H1 (cell line): ENCODE data around the gene NKPD1. TPM values are rescaled to one million over a fixed set of nuclear protein-coding genes. Genes with fewer than 3 reads are reported as not detected.

ENCODE experiments used
- CTCF ChIA-PET: fragments of 300-600 bp; sonication (Branson Sonifier 250); formaldehyde crosslinking; loops from one replicate; lab custom pipeline; 2021; ENCODE audit not compliant: partially characterized antibody; lab: Charles Lee
- POLR2A ChIA-PET: fragments of 300-600 bp; sonication (Branson Sonifier 250); formaldehyde crosslinking; loops from one replicate; lab custom pipeline; 2021; ENCODE audit warnings: inconsistent platforms; ENCODE audit not compliant: partially characterized antibody; lab: Charles Lee
- DNase-seq, 2 experiments: peaks; one replicate each; pipeline versions ENCODE4 v3.0.0 to v3.0.0-alpha.2; 2010 to 2022; ENCODE audit warnings: low spot score in 2 of 2, low read depth in 1 of 2, mixed read lengths in 1 of 2
- FAIRE-seq: peaks from 2 replicates; lab custom pipeline; 2011; peaks lifted over from hg19 to GRCh38; lab: Jason Lieb, UNC
- H2AFZ ChIP-seq: 2 replicates; pipeline ENCODE4 v1.8.1; 2012; ENCODE audit warnings: low read length, inconsistent platforms
- H2AK5ac ChIP-seq: 2 replicates; pipeline ENCODE4 v1.6.1; 2013; ENCODE audit warnings: low read depth, low read length
- H2BK120ac ChIP-seq: replicated peaks from 2 replicates; pipeline ENCODE3; 2013; ENCODE audit warnings: low read depth, low read length, inconsistent platforms
- H2BK12ac ChIP-seq: 2 replicates; pipeline ENCODE4 v1.6.1; 2013; ENCODE audit warnings: low read depth, low read length
- H2BK15ac ChIP-seq: 2 replicates; pipeline ENCODE4 v1.6.1; 2013; ENCODE audit warnings: low read length
- H2BK20ac ChIP-seq: 2 replicates; pipeline ENCODE4 v1.6.1; 2013; ENCODE audit warnings: low read length
- H2BK5ac ChIP-seq: 2 replicates; pipeline ENCODE4 v1.6.1; 2013; ENCODE audit warnings: low read depth, low read length
- H3K14ac ChIP-seq: 2 replicates; pipeline ENCODE4 v1.6.1; 2013; ENCODE audit warnings: inconsistent platforms; ENCODE audit not compliant: insufficient read length
- H3K18ac ChIP-seq: 2 replicates; pipeline ENCODE4 v1.6.1; 2013; ENCODE audit warnings: low read length; ENCODE audit errors: extremely low read depth
- H3K23ac ChIP-seq: 2 replicates; pipeline ENCODE4 v1.6.1; 2013; ENCODE audit warnings: inconsistent platforms; ENCODE audit not compliant: insufficient read length
- H3K23me2 ChIP-seq: 2 replicates; pipeline ENCODE4 v1.6.1; 2013; ENCODE audit warnings: low read depth, low read length
- H3K27ac ChIP-seq: 2 replicates; pipeline ENCODE4 v1.6.1; 2011; ENCODE audit warnings: low read depth, low read length, inconsistent platforms
- H3K27me3 ChIP-seq, 4 experiments: replicated peaks in 1 of 4; 1 replicate in 1 of 4; 2 replicates in 3 of 4; pipeline versions ENCODE4 v1.6.1 to v1.8.1; 2011 to 2013; ENCODE audit warnings: low read length in 3 of 4, mild to moderate bottlenecking in 3 of 4, inconsistent platforms in 2 of 4, mixed read lengths in 2 of 4, moderate library complexity in 1 of 4; ENCODE audit not compliant: control insufficient read depth in 3 of 4, insufficient read depth in 3 of 4; ENCODE audit errors: extremely low read depth in 1 of 4
- H3K36me3 ChIP-seq, 4 experiments: 2 replicates each; pipeline versions ENCODE4 v1.6.1 to v1.8.1; 2011 to 2013; ENCODE audit warnings: mild to moderate bottlenecking in 4 of 4, low read length in 3 of 4, moderate library complexity in 2 of 4, control low read depth in 1 of 4, inconsistent platforms in 1 of 4; ENCODE audit not compliant: insufficient read depth in 4 of 4, control insufficient read depth in 2 of 4
- H3K4ac ChIP-seq: replicated peaks from 2 replicates; pipeline ENCODE3; 2013; ENCODE audit warnings: low read length, low read depth, mixed read lengths, inconsistent platforms; ENCODE audit not compliant: insufficient read length
- H3K4me1 ChIP-seq, 4 experiments: replicated peaks in 1 of 4; 1 replicate in 1 of 4; 2 replicates in 3 of 4; pipeline versions ENCODE4 v1.6.1 to v1.8.1; 2011 to 2013; ENCODE audit warnings: low read length in 3 of 4, inconsistent platforms in 2 of 4, mixed read lengths in 1 of 4; ENCODE audit not compliant: insufficient read depth in 4 of 4, control insufficient read depth in 3 of 4
- H3K4me2 ChIP-seq, 2 experiments: 2 replicates each; pipeline versions ENCODE4 v1.6.1 to v1.8.1; 2011 to 2013; ENCODE audit warnings: low read depth in 2 of 2, low read length in 2 of 2, control low read depth in 1 of 2, inconsistent platforms in 1 of 2, mild to moderate bottlenecking in 1 of 2; ENCODE audit not compliant: insufficient read depth in 1 of 2
- H3K4me3 ChIP-seq, 4 experiments: fragments of 200-600, 300-600 bp in 1 of 4; sonication (generic), shearing (Covaris generic), sonication (Bioruptor Twin) in 1 of 4; 2 replicates each; pipeline versions ENCODE4 v1.5.1 to v1.8.1; 2011 to 2016; ENCODE audit warnings: low read length in 4 of 4, low read depth in 3 of 4, control low read depth in 2 of 4, inconsistent platforms in 2 of 4, mild to moderate bottlenecking in 2 of 4, mixed read lengths in 1 of 4, moderate library complexity in 1 of 4; ENCODE audit not compliant: insufficient read depth in 2 of 4; ENCODE audit errors: extremely low read depth in 1 of 4
- H3K56ac ChIP-seq: replicated peaks from 2 replicates; pipeline ENCODE3; 2013; ENCODE audit warnings: low read depth, mild to moderate bottlenecking, mixed read lengths, low read length, inconsistent platforms; ENCODE audit not compliant: insufficient read length
- H3K79me1 ChIP-seq: 2 replicates; pipeline ENCODE4 v1.6.1; 2013; ENCODE audit warnings: low read depth, low read length, control low read depth
- H3K79me2 ChIP-seq, 2 experiments: 2 replicates each; pipeline versions ENCODE4 v1.6.1 to v1.8.1; 2012 to 2013; ENCODE audit warnings: low read length in 2 of 2, mild to moderate bottlenecking in 2 of 2, inconsistent platforms in 1 of 2; ENCODE audit not compliant: insufficient read depth in 2 of 2, control insufficient read depth in 1 of 2
- H3K9ac ChIP-seq, 4 experiments: replicated peaks in 1 of 4; 1 replicate in 1 of 4; 2 replicates in 3 of 4; pipeline versions ENCODE4 v1.6.1 to v1.8.1; 2011 to 2013; ENCODE audit warnings: low read depth in 3 of 4, low read length in 3 of 4, control low read depth in 2 of 4, mild to moderate bottlenecking in 2 of 4, moderate library complexity in 2 of 4, inconsistent platforms in 1 of 4; ENCODE audit errors: extremely low read depth in 1 of 4
- H3K9me3 ChIP-seq, 2 experiments: 2 replicates each; pipeline versions ENCODE4 v1.6.1 to v1.8.1; 2012 to 2013; ENCODE audit warnings: mild to moderate bottlenecking in 2 of 2, moderate library complexity in 2 of 2, control low read depth in 1 of 2, inconsistent platforms in 1 of 2, low read depth in 1 of 2, low read length in 1 of 2, mixed read lengths in 1 of 2; ENCODE audit not compliant: insufficient read depth in 2 of 2
- H4K20me1 ChIP-seq, 2 experiments: replicated peaks in 1 of 2; 2 replicates each; pipeline versions ENCODE3 to v1.8.1; 2011 to 2013; ENCODE audit warnings: inconsistent platforms in 2 of 2, low read length in 2 of 2, mild to moderate bottlenecking in 1 of 2; ENCODE audit not compliant: insufficient read depth in 2 of 2, control insufficient read depth in 1 of 2
- H4K5ac ChIP-seq: 2 replicates; pipeline ENCODE4 v1.6.1; 2013; ENCODE audit warnings: low read length, low read depth, mixed read lengths, inconsistent platforms; ENCODE audit not compliant: insufficient read length
- H4K8ac ChIP-seq: 2 replicates; pipeline ENCODE4 v1.8.0; 2013; ENCODE audit warnings: mild to moderate bottlenecking, moderate library complexity, low read length, inconsistent platforms; ENCODE audit not compliant: insufficient read depth; ENCODE audit errors: extremely low read depth
- H4K91ac ChIP-seq: replicated peaks from 2 replicates; pipeline ENCODE3; 2013; ENCODE audit warnings: low read length, mixed read lengths, inconsistent platforms; ENCODE audit not compliant: insufficient read length
- CREB1 ChIP-seq: IDR thresholded peaks from 2 replicates; pipeline ENCODE4 v1.6.1; 2012; ENCODE audit warnings: inconsistent platforms
- GABPA ChIP-seq: IDR thresholded peaks from 2 replicates; pipeline ENCODE4 v1.6.1; 2011; ENCODE audit warnings: mild to moderate bottlenecking, low read length, moderate library complexity, borderline replicate concordance; ENCODE audit not compliant: insufficient read depth
- JUND ChIP-seq: IDR thresholded peaks from 2 replicates; pipeline ENCODE4 v1.6.1; 2011; ENCODE audit warnings: mild to moderate bottlenecking, improper control_type of control experiment, low read length
- POLR2AphosphoS5 ChIP-seq: IDR thresholded peaks from 2 replicates; pipeline ENCODE4 v1.6.1; 2011; ENCODE audit warnings: low read depth, low read length
- RBBP5 ChIP-seq: IDR thresholded peaks from 2 replicates; pipeline ENCODE4 v1.7.1; 2012; ENCODE audit warnings: low read depth, mild to moderate bottlenecking, inconsistent platforms, low read length, moderate library complexity, borderline replicate concordance
- RNF2 ChIP-seq: fragments of 200-900, 300-1000 bp; sonication (generic); IDR thresholded peaks from 2 replicates; pipeline ENCODE4 v1.7.1; 2016; ENCODE audit warnings: borderline replicate concordance, low read depth, mild to moderate bottlenecking, antibody characterized with exemption, low read length; ENCODE audit not compliant: poor library complexity, severe bottlenecking; ENCODE audit errors: missing control alignments
- SIN3A ChIP-seq, 2 experiments: IDR thresholded peaks in 1 of 2; conservative IDR thresholded peaks in 1 of 2; 2 replicates each; pipeline ENCODE4 v1.6.1; 2011 to 2012; ENCODE audit warnings: low read length in 2 of 2, improper control_type of control experiment in 1 of 2, low read depth in 1 of 2, mild to moderate bottlenecking in 1 of 2
- SP4 ChIP-seq: IDR thresholded peaks from 2 replicates; pipeline ENCODE4 v1.6.1; 2012; ENCODE audit warnings: low read length, inconsistent platforms
- WGBS, 2 experiments: shearing (Covaris generic) in 1 of 2; methylation state at CpG; one replicate each; pipeline versions ENCODE4 v1.1.6 to v1.1.7; 2013 to 2015; ENCODE audit warnings: low lambda C conversion rate in 2 of 2, mixed read lengths in 2 of 2, inconsistent platforms in 1 of 2, low coverage in 1 of 2, missing lambda C conversion rate in 1 of 2; ENCODE audit not compliant: insufficient replicate concordance in 2 of 2, insufficient coverage in 1 of 2, insufficient read length in 1 of 2; ENCODE audit errors: extremely low coverage in 1 of 2, missing lambda C conversion rate in 1 of 2; 5-methylcytosine and 5-hydroxymethylcytosine counted together
- polyA plus RNA-seq, 7 experiments: library from polyadenylated mRNA; depleted of rRNA in 3 of 7; stranded (reverse) in 5 of 7; unstranded in 2 of 7; fragments of >200 nt in 5 of 7; fragments of 200-250 nt in 2 of 7; gene quantifications; 1 replicate in 5 of 7; 2 replicates in 1 of 7; 4 replicates in 1 of 7; pipeline versions ENCODE4 v1.2.1 to v1.2.3, GENCODE V29; 2011 to 2013; ENCODE audit warnings: missing spikeins in 2 of 7, mixed read lengths in 2 of 7
- total RNA-seq: library from RNA; stranded (reverse); fragmentation: NEBNext Ultra II Directional; extraction: Animal tissue kit (Norgen Biotek cat#: 25700); gene quantifications from 2 replicates; pipeline ENCODE4 v1.2.1, GENCODE V29; 2021
- TF ChIP-seq, protein P1 (sequence below): IDR thresholded peaks from 2 replicates; pipeline ENCODE4 v1.6.1; 2012; ENCODE audit warnings: inconsistent platforms

Gene NKPD1
- total and polyA plus RNA-seq, 2 of the 8 experiments (the other 6 are each of a cell fraction or from before 2014, with no cell fraction given) = 0.30 to 0.39 TPM

GRCh38 chr19:45125975-45126493, 34.7 kb downstream of the NKPD1 start:
- peaks cover 25% of the 10 kb centered on the region for H3K79me1 ChIP-seq
- 0 out of 4 replicates have a peak, but pooled peaks of 1 of the 2 experiments have one; percentile 58 for TF ChIP-seq SIN3A (conservative IDR thresholded peaks at IDR 0.05 in 1 of 2, IDR thresholded peaks at IDR 0.05 in 1 of 2; ENCODE audit: low read depth in 1 of 2, low read length in 2 of 2)
- TF ChIP-seq JUND = 0 out of 2 replicates have a peak, but pooled peaks have one; percentile 7
- peak; percentile 78; the same call in 1 of the 2 replicates for TF ChIP-seq GABPA
- no peak for TF ChIP-seq RBBP5
- TF ChIP-seq RNF2 = no peak
- TF ChIP-seq SP4 = no peak
- TF ChIP-seq POLR2AphosphoS5 = no peak
- peak; percentile 44; the same call in 1 of the 2 replicates for TF ChIP-seq CREB1
- TF ChIP-seq, protein P1, sequence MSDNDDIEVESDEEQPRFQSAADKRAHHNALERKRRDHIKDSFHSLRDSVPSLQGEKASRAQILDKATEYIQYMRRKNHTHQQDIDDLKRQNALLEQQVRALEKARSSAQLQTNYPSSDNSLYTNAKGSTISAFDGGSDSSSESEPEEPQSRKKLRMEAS = peak; percentile 78

More at GRCh38 chr19:45125975-45126493, 34.7 kb downstream of the NKPD1 start:
- Histone ChIP-seq H2BK5ac (no peak overlapping the region), H2BK120ac (no peak overlapping the region), H3K9me3 (no peaks in the 10 kb centered on the region), H3K14ac (no peak overlapping the region), H3K23ac (no peak overlapping the region), H4K8ac (no peak overlapping the region), H4K20me1 (peaks cover 22 to 42% of the 10 kb centered on the region in 2 experiments), H2BK20ac (no peak overlapping the region), H3K56ac (no peak overlapping the region), H3K36me3 (no peaks in the 10 kb centered on the region), H3K23me2 (no peaks in the 10 kb centered on the region), H4K5ac (no peak overlapping the region), H3K9ac (no peak overlapping the region), H3K4me1 (peaks cover 0 to 10% (median 7%) of the 10 kb centered on the region in 4 experiments; a peak in 6 of 7 replicates), H3K27ac (no peak overlapping the region), H4K91ac (no peak overlapping the region), H2BK15ac (no peak overlapping the region), H2AK5ac (no peak overlapping the region), H3K79me2 (peaks cover 0 to 53% of the 10 kb centered on the region in 2 experiments; a peak in 2 of 4 replicates), H3K4me2 (no peak overlapping the region), H2AFZ (no peak overlapping the region), H3K18ac (no peak overlapping the region; the same call in 1 of the 2 replicates), H3K4ac (no peak overlapping the region), H3K4me3 (no peak overlapping the region), H3K27me3 (no peaks in the 10 kb centered on the region), H2BK12ac (no peak overlapping the region)
- FAIRE-seq (peak; percentile 95), DNase-seq (peak; percentile 56 to 96)
- POLR2A ChIA-PET = interaction anchor here (1.0 to 4.3 kb wide), 8 partner anchors 10 to 87 kb away, joined by 3 to 21 read pairs (median 4); partner anchors contain the start of genes CLASRP and PPP1R37
- WGBS, 2 experiments = 65% methylated on average over 12 of the region's 12 CpGs; no CpG with 5 or more reads in 1 of the 2 experiments
- CTCF ChIA-PET = interaction anchor here (0.5 to 6.1 kb wide), 29 partner anchors 11 to 427 kb away, joined by 3 to 73 read pairs (median 4); partner anchors contain the start of genes CLASRP and PPP1R37
